Measurements from ENCODE around the gene RETNLB. TPM values are rescaled to one million over a fixed set of nuclear protein-coding genes. Genes with fewer than 3 reads are reported as not detected.

Gene RETNLB
- total RNA-seq, 1 experiment from 2014 or later, result not detected

DNA sequence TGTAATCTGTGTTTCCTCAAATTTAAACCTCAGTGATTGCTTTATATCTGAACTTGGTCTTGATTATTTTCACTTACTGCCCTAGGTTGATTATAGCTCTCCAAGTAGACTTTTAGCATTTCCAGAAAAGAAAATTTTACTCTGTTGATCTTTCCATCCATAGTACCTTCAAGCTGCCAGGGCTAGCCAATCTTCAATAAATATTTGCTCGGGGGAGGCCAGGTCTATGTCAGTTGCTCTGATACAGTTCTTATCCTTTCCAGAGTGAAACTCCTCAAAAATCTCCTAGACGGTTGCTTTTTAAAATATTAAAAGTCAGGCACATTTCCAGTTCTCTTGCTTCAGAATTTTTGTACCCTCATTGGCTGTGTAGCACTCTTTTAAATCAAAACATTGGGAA lies 38.8 kb downstream of the RETNLB start:
- POLR2A ChIA-PET (ENCODE audit: unreplicated experiment), result no interaction called here
- Histone ChIP-seq H3K4me2 (ENCODE audit: low read length) (no peak overlapping the region), H3K36me3 (ENCODE audit: low read depth, low read length) (no peaks in the 10 kb centered on the region), H3K9ac (ENCODE audit: low read length) (no peak overlapping the region), H3K4me1 (ENCODE audit: insufficient read depth, low read length) (no peaks in the 10 kb centered on the region), H3K27ac (ENCODE audit: low read length) (no peak overlapping the region), H3K79me2 (ENCODE audit: low read length) (no peaks in the 10 kb centered on the region), H3K9me2 (replicated peaks; ENCODE audit: low read length) (no peaks in the 10 kb centered on the region), H3K9me3 (ENCODE audit: low read length) (no peaks in the 10 kb centered on the region), H3F3A (ENCODE audit: low read length, unreplicated experiment) (no peaks in the 10 kb centered on the region), H3K27me3 (ENCODE audit: low read length) (peaks cover 86% of the 10 kb centered on the region), H3K4me3 (ENCODE audit: low read length) (no peak overlapping the region), H4K20me1 (ENCODE audit: low read length) (no peaks in the 10 kb centered on the region), H2AFZ (ENCODE audit: low read length) (no peak overlapping the region)
- CTCF ChIA-PET, result no interaction called here
- ATAC-seq, result no peak
- intact Hi-C loops (cut with micrococcal nuclease), result no loop called here
- no peak for DNase-seq
- BruUV-seq (replicated peaks), result no TSS peak
- TF ChIP-seq EZH2 (IDR thresholded peaks at IDR 0.05; ENCODE audit: low read length, unreplicated experiment), result no peak
- TF ChIP-seq, protein P1, sequence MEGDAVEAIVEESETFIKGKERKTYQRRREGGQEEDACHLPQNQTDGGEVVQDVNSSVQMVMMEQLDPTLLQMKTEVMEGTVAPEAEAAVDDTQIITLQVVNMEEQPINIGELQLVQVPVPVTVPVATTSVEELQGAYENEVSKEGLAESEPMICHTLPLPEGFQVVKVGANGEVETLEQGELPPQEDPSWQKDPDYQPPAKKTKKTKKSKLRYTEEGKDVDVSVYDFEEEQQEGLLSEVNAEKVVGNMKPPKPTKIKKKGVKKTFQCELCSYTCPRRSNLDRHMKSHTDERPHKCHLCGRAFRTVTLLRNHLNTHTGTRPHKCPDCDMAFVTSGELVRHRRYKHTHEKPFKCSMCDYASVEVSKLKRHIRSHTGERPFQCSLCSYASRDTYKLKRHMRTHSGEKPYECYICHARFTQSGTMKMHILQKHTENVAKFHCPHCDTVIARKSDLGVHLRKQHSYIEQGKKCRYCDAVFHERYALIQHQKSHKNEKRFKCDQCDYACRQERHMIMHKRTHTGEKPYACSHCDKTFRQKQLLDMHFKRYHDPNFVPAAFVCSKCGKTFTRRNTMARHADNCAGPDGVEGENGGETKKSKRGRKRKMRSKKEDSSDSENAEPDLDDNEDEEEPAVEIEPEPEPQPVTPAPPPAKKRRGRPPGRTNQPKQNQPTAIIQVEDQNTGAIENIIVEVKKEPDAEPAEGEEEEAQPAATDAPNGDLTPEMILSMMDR (conservative IDR thresholded peaks at IDR 0.05; ENCODE audit: low read depth, low read length), result no peak
- no peak for TF ChIP-seq EZH2phosphoT487 (IDR thresholded peaks at IDR 0.05; ENCODE audit: borderline replicate concordance, low read length)

DNA sequence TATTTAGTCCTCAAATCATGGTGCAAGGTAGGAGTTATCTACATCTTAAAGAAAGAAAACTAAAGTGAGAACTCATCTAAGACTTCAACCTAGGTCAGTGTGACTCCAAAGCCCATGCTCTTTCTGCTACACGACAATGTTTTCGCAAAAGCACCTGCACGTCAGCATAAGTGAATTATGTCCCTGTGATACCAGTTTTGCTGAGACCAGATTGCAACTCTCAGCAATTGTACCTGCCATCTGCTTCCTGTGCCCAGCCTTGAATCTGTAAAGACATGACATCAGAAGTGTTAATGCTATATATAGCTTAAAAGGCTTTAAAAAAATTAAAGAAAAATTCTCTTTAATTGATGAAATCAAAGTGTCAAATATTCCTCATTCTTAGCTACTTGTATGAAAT lies 43.4 kb downstream of the RETNLB start:
- Histone ChIP-seq H3K9ac (ENCODE audit: low read length) (no peak overlapping the region), H3K27me3 (ENCODE audit: low read length) (peaks cover 90% of the 10 kb centered on the region), H3K79me2 (ENCODE audit: low read length) (no peaks in the 10 kb centered on the region), H3K4me1 (ENCODE audit: insufficient read depth, low read length) (no peaks in the 10 kb centered on the region), H4K20me1 (ENCODE audit: low read length) (no peaks in the 10 kb centered on the region), H2AFZ (ENCODE audit: low read length) (no peak overlapping the region), H3K27ac (ENCODE audit: low read length) (no peak overlapping the region), H3K4me2 (ENCODE audit: low read length) (no peak overlapping the region), H3K4me3 (ENCODE audit: low read length) (no peak overlapping the region), H3K9me3 (ENCODE audit: low read length) (no peaks in the 10 kb centered on the region), H3K9me2 (replicated peaks; ENCODE audit: low read length) (no peaks in the 10 kb centered on the region), H3F3A (ENCODE audit: low read length, unreplicated experiment) (no peaks in the 10 kb centered on the region), H3K36me3 (ENCODE audit: low read depth, low read length) (no peaks in the 10 kb centered on the region)
- ChIA-PET POLR2A (ENCODE audit: unreplicated experiment) (no interaction called here), CTCF (interaction anchor here (0.6 kb wide), 1 partner anchor 1053 kb away, joined by 8 read pairs; no protein-coding TSS in a partner anchor)
- no TSS peak for BruUV-seq (replicated peaks)
- TF ChIP-seq, protein P1 (conservative IDR thresholded peaks at IDR 0.05; ENCODE audit: low read depth, low read length), result no peak
- TF ChIP-seq EZH2phosphoT487 (IDR thresholded peaks at IDR 0.05; ENCODE audit: borderline replicate concordance, low read length) (no peak), EZH2 (IDR thresholded peaks at IDR 0.05; ENCODE audit: low read length, unreplicated experiment) (no peak)
- intact Hi-C loops (cut with micrococcal nuclease), result loop anchor here (5.0 kb wide), 1 partner anchor 1003 kb away; no protein-coding TSS in a partner anchor
- no peak for DNase-seq
- no peak for ATAC-seq

DNA sequence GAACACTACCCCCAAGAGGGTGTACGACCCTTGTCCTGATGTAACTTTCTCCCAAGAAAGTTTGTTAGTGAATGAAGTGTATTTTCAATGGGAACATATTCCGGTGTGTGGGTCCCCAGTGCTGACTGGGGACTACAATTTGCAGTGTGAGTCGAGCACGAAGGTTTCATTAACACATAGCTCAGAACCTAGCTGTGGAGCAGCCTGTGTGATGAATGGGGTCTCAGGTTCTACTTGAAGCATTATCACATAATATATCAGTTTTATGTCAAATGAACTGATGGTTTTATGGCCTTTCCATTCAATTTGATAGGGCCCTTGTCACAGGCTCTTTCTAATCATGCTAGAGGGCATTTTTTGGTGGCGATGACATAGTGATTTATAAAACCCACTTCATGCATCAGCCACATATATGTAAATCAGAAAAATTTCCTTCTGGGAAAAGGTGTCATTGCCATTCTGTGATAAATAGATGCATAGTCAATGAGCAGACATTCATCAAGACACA lies 44.1 kb downstream of the RETNLB start:
- no peak overlapping the region for H2AFZ ChIP-seq (ENCODE audit: low read length)
- BruUV-seq (replicated peaks), result no TSS peak
- ChIA-PET CTCF (no interaction called here), POLR2A (ENCODE audit: unreplicated experiment) (no interaction called here)
- H3K4me3 ChIP-seq (ENCODE audit: low read length), result no peak overlapping the region
- H3K9me3 ChIP-seq (ENCODE audit: low read length), result no peaks in the 10 kb centered on the region
- H3K9me2 ChIP-seq (replicated peaks; ENCODE audit: low read length), result no peaks in the 10 kb centered on the region
- TF ChIP-seq EZH2 (IDR thresholded peaks at IDR 0.05; ENCODE audit: low read length, unreplicated experiment) (no peak), EZH2phosphoT487 (IDR thresholded peaks at IDR 0.05; ENCODE audit: borderline replicate concordance, low read length) (no peak)
- TF ChIP-seq, protein P1 (conservative IDR thresholded peaks at IDR 0.05; ENCODE audit: low read depth, low read length), result no peak
- no peak overlapping the region for H3K9ac ChIP-seq (ENCODE audit: low read length)
- H3K79me2 ChIP-seq (ENCODE audit: low read length), result no peaks in the 10 kb centered on the region
- ATAC-seq (no peak), DNase-seq (no peak)
- H4K20me1 ChIP-seq (ENCODE audit: low read length), result no peaks in the 10 kb centered on the region
- no peaks in the 10 kb centered on the region for H3F3A ChIP-seq (ENCODE audit: low read length, unreplicated experiment)
- H3K27ac ChIP-seq (ENCODE audit: low read length), result no peak overlapping the region
- H3K4me2 ChIP-seq (ENCODE audit: low read length), result no peak overlapping the region
- no peaks in the 10 kb centered on the region for H3K4me1 ChIP-seq (ENCODE audit: insufficient read depth, low read length)
- no peaks in the 10 kb centered on the region for H3K36me3 ChIP-seq (ENCODE audit: low read depth, low read length)
- intact Hi-C loops (cut with micrococcal nuclease), result loop anchor here (5.0 kb wide), 1 partner anchor 1004 kb away; no protein-coding TSS in a partner anchor
- peaks cover 82% of the 10 kb centered on the region for H3K27me3 ChIP-seq (ENCODE audit: low read length)
